GM08714 (cell line): ENCODE data around the gene CSNK1D.

Experiments
- H3K4me3 ChIP-seq: fragments of 200-500 bp; sonication (Bioruptor generic); 2 replicates; pipeline ENCODE4 v1.5.1; 2014; ENCODE audit warnings: mild to moderate bottlenecking, low read length, inconsistent platforms
- ZNF274 ChIP-seq: IDR thresholded peaks from 2 replicates; pipeline ENCODE4 v1.6.1; 2012; ENCODE audit warnings: mild to moderate bottlenecking, low read depth, low read length

The CSNK1D gene

GRCh38 chr17:82278786-82279391, 5.4 kb upstream of the CSNK1D start:
- no peak for TF ChIP-seq ZNF274
- H3K4me3 ChIP-seq: no peak overlapping the region

GRCh38 chr17:82278308-82278707, 4.8 kb upstream of the CSNK1D start:
- TF ChIP-seq ZNF274: no peak

GRCh38 chr17:82277851-82278250, 4.4 kb upstream of the CSNK1D start:
- H3K4me3 ChIP-seq: no peak overlapping the region
- no peak for TF ChIP-seq ZNF274

More at GRCh38 chr17:82278308-82278707, 4.8 kb upstream of the CSNK1D start:
- H3K4me3 ChIP-seq: no peak overlapping the region

GRCh38 chr17:82276938-82277337, 3.4 kb upstream of the CSNK1D start:
- H3K4me3 ChIP-seq: no peak overlapping the region
- TF ChIP-seq ZNF274: no peak

- TF ChIP-seq ZNF274: no peak
- H3K4me3 ChIP-seq: no peak overlapping the region
These were observed 1.8 kb upstream of the CSNK1D start for GRCh38 chr17:82275326-82275725.

- no peak overlapping the region for H3K4me3 ChIP-seq
- TF ChIP-seq ZNF274: no peak
These were observed 877 bp upstream of the CSNK1D start for GRCh38 chr17:82274134-82275020.

GRCh38 chr17:82272495-82273326, 789 bp downstream of the CSNK1D start:
- TF ChIP-seq ZNF274: no peak
- H3K4me3 ChIP-seq: peak overlapping the region; percentile 92

- no peak for TF ChIP-seq ZNF274
- H3K4me3 ChIP-seq: no peak overlapping the region; the same call in 1 of the 2 replicates
These were observed 2.1 kb downstream of the CSNK1D start for GRCh38 chr17:82271401-82271800.

GRCh38 chr17:82270651-82271050, 2.8 kb downstream of the CSNK1D start:
- H3K4me3 ChIP-seq: no peak overlapping the region
- no peak for TF ChIP-seq ZNF274

GRCh38 chr17:82269882-82270500, 3.5 kb downstream of the CSNK1D start:
- H3K4me3 ChIP-seq: no peak overlapping the region
- no peak for TF ChIP-seq ZNF274

- H3K4me3 ChIP-seq: no peak overlapping the region
- no peak for TF ChIP-seq ZNF274
These were observed 4.2 kb downstream of the CSNK1D start for GRCh38 chr17:82269138-82269881.

- H3K4me3 ChIP-seq: no peak overlapping the region
- TF ChIP-seq ZNF274: no peak
These were observed 5.7 kb downstream of the CSNK1D start for GRCh38 chr17:82267575-82268379.
